Activated gamma-delta T cell (primary cell): Measurements from ENCODE around the gene ANGPTL2.

Experiments used
- DNase-seq: peaks from one replicate; lab custom pipeline; 2025; lab: John Stamatoyannopoulos, UW

Gene ANGPTL2

DNA sequence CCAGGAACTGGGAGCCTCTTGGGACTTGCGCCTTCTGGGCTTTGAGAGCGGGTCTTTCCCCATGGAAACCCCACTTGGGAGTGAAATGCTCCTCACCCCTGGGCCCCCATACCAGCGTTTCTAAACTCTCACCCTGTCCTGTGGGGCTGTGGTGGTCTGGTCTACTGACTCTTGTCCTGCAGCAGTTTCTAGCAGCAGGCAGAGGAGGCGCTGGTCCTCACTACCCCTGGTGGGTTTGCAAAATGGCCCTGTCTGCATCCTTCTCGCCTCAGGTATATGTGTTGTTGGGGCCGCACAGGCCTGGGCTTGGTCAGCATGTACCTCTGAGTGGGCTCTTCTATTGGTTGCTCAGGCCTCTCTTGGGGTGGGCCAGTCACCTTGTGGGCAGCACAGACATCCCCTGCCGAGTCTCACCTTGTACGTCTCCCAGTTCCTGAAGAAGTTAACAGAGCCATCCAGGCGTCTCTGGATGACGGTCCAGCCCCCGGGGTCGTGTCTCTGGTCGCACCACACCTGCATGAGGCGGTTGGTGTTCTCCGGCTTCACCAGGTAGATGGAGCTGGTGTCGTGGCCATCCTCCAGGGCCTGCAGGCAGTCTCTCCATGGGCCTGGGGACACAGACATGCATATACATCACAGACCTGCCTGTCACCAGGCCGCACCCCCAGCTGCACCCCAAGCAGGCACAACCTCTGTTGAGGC lies 29.0 kb downstream of the ANGPTL2 start:
- DNase-seq, result no peak

DNA sequence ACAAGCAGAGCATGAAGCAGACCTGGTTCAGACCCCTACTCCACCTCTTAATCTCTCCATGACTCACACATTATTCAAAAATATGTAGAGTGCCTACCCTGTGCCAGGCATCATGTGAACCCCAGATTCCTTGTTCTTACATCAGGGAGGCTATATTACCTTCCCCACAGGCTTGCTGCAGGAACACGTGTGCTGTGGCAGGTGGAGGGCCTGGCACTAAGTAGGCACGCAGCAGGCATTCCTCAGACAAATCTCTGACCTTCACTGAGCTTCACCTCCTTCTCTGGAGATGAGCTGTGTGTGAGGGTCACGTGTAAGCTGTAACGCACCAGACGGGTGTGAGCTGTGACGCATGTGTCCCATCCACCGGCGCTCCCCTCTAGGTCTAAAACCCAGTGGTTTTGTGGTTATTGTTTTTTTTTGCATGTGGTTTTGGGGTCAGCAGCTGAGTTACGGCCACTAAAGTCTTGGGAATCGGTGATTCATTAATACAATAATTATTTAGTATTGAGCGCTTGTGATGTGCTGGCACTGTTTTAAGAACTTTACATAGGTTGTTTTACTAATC lies 30.3 kb downstream of the ANGPTL2 start:
- DNase-seq, result no peak

DNA sequence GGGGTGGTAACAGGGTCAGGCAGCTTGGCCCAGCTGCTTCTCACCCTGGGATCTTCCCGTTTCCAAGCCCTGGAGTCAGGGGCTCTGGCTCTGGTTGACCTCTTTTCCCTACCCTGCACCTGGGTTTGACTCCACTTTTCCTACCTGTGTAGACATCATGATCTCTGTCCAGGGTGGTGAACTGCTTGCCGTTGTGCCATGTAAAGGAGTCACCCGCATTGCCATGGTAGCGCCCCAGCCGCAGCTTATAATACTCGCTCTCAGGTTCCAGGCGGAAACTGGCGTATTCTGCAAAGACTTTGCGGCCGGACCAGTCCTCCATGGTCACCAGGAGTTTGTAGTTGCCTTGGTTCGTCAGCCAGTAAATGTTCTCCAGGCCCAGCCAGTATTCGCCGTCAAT lies 30.9 kb downstream of the ANGPTL2 start:
- no peak for DNase-seq

DNA sequence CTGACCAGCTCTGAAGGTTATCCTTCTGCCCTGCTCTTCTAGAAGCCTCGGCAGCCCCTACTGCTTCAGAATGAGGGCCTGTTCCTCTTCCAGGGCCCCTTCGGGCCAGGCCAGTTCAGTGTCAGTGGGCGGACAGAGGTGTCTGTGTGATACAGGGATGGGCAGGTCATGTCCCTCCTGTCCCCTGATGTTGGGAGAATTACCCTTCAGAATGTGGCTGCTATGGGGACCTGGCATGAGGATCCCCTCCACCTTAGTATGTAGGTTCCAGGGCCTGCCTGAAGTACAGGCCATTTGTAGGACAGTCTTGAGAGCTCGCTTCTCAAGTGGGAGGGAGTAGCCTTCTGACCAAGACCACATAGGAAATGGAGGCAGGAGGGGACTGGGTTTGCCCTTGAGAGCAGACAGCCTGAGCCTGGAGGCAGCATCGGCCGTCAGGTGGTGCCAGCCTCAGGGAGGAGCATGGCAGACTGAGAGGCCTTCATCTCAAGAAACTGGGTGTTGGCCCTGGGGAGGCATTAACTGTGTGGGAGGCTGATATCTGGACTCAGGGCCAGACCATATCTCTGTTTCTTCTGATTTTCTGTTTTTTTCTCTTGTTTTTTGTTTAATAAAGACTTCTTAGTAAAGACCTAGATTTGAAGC lies 32.0 kb downstream of the ANGPTL2 start:
- no peak for DNase-seq

DNA sequence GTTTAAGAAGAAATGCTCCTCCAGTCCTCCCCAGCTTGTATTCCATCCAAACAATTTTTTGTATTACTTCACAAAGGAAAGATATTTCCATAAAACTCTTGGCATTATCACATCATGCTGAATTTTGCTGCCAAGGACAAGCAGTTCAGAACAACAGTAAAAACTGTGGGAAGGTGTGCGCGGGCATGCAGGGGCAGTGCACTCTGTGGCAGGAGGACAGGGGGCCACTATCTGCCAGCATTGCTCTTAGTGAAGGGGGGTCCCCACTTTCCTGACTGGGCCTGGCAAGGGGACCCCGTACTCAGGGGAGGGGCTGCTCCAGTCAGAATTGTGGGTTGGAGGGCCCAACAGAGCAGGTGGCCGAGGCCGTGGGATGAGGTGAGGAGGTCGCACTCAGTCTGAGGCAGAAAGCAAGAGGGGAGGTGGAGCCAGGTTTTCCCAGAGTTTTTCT lies 32.8 kb downstream of the ANGPTL2 start:
- no peak for DNase-seq

DNA sequence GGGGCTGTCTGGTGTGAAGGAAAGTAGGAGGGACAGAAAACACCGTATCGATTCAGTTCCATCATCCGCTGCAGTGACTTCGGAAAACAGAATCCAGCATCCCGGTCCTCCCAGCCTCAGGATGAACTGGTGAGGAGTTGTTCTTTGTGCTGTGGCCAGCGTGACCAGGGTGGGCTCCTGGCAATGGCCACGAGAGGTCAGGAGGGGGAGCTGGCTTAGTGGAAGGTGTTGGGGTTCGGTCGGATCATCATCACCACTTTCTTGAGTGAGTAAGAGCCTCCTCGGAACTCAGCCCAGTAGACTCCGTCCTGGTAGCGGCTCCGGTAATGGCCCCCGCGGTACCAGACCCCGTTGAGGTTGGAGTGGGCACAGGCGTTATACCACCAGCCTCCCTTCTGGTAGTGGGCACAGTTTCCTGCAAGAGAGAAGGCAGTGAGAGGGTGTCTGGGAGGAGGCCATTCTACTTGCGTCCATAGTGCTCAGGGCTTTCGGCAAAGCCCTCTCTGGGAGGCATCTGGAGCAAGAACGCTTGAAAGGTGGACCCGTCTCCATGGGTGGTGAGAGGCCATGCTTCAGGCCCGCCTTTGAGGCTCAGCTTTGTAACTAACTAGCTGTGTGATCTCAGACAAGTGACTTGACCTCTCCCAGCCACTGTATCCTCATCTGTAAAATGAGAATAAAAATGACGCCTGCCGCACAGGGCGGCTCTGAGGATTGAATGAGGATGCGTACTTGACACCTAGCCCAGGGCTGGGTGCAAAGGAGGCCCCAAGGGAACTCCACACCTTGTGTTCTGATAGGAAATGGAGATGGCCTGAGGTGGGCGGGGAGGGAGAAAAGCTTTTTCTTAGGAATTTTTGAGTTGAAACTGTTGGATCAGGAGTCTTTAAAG lies 33.5 kb downstream of the ANGPTL2 start:
- DNase-seq, result no peak

DNA sequence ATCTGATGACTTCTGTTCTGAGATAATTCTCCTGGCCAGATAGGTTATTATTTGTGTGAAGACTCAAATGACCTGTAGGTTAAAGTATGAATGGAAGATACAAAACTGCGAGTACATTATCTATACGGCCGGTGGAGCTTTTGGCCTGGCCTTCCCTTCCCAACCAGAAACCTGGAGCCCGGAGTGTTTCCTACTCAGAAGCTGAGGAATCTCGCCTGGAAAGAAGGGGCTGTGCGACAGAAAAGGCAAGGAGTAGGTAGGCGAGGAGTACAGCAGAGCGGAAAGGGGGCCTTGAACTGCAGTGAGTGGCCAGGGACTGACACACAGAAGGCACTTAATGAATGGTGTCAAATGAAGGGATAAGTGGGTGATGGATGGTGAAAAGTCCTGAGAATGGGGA lies 34.6 kb downstream of the ANGPTL2 start:
- DNase-seq, result no peak

DNA sequence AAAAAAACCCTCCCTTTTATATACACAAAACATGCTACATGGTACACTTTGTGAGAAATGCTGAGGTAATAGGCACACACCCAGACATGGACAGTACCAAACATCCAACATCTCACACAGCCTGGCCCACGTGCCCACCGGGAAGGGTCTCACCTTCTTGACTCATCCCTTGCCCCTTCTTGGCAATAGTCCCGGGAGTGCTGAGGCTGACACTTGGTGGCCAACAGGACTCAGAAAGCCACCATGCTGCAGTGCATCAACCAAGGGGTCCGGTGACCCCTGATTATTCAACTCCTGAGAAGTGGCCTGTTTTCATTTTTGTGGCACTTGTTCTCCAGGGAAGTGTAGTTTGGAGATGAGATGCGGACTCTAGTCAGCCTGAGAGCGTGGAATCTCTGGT lies 35.0 kb downstream of the ANGPTL2 start:
- no peak for DNase-seq

DNA sequence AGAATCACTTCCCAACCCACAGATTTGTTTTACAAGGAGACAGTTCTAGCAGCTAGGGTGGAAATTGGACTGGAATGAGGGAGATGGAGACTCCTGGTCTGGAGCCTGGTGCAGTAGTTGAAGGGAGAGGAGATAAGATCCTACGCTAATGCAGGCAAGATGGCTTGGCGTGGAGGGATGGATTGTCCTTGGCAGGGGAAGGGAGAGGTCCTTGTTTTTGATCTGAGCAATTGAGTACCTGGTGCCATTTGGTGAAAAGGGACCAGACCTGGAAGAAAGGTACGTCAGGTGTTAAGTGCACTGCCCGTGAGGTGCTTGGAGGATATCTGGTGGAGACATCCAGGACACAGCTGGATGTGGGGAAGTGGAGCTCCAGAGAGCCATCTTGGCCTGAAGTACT lies 35.7 kb downstream of the ANGPTL2 start:
- DNase-seq, result no peak

DNA sequence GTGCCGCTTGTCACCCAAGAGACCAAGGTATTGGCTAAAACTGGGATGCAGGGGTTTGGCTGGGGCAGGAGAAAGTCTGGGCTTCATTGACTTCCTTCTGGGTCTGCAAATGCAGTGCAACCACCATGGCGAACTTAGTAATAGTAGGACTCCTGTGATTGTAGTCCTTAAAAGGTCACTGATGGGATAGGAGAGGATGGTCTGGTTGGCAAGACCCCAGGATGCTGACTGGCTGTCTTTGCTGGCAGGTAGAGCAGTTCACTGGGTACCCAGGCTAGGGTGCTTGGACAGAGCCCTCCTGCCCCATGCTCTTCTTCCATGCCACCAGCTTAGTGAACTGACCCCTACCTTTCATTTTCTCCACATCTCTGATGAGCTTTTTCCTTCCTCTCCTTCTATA lies 37.2 kb downstream of the ANGPTL2 start:
- no peak for DNase-seq

DNA sequence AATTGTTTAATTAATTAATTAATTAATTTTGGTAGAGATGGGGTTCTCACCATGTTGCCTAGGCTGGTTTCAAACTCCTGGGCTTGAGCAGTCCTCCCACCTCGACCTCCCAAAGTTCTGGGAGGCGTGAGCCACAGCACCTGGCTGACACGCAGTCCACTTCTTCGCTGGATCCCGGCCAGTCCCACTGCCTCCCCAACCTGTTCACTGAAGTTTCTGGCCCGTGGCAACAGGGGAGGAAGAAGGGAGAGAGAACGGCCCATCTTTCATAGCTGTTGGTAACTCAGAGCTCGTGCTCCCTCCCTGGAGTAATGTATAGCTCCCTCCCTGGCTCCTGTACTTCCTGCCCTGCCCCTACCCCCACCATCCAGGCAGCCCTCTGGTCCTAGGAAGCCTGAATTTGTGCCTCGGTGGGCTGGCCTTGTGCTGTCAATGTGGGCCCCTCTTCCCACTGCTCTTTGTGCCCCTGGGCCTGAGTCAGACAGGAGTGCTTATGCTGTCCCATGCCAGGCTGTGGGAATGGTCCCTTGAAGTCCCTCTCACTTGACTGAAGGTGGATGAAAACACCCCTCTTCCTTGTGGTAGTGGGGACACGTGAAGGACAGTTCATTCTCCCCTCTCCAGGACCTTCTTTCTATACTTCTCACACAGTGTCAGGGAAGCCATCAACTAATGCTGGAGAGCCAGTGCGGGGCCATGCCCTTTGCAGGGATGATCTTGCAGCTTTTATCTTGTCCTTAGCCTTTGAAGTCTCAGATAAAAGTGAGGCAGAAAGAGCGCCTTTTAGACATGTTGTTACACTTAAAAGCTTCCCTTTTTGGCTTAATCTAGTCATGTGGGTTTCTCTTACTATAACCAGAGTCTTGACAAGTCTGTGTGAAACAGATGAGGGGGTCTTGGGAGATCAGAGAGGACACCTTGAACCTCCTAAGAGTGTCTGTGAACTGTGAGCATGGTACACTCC lies 38.1 kb downstream of the ANGPTL2 start:
- no peak for DNase-seq

DNA sequence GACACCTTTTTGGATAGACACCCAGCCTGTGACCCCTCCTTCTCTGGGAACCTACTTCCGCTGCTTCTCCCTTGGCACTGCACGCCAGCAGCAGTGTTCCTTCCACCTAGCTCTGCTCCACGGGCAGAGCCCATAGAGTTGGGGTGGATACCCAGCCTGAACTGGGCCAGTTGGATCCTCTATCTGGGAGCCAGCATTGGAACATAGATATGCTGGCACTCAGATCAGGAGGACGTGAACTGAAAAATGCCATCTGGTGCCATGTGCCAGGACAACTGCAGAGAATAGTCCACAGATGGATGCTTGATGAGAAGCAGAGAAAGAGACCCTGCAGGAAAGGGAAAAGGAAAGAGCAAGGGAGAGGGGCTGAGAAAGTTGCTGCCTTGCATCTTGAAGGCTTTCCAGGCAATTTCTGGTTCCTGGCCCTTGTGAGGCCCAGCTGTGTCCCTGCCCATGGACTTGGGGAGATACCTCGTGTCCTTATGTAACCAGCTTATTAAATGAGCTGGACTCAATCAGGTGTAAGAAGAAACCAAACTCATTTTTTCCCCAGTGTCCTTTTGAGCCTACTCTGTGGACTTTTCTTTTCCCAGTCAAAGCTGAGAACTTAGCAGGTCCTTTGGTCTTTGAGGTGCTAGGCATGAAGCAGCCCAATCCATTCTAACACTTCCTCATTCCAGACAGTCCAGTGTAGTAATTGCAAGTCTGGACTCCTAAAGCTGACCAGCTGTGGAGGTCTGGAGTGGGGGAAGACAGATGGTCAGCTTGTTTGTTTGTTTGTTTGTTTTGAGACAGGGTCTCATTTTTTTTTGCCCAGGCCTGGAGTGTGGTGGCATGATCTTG lies 39.1 kb downstream of the ANGPTL2 start:
- no peak for DNase-seq

DNA sequence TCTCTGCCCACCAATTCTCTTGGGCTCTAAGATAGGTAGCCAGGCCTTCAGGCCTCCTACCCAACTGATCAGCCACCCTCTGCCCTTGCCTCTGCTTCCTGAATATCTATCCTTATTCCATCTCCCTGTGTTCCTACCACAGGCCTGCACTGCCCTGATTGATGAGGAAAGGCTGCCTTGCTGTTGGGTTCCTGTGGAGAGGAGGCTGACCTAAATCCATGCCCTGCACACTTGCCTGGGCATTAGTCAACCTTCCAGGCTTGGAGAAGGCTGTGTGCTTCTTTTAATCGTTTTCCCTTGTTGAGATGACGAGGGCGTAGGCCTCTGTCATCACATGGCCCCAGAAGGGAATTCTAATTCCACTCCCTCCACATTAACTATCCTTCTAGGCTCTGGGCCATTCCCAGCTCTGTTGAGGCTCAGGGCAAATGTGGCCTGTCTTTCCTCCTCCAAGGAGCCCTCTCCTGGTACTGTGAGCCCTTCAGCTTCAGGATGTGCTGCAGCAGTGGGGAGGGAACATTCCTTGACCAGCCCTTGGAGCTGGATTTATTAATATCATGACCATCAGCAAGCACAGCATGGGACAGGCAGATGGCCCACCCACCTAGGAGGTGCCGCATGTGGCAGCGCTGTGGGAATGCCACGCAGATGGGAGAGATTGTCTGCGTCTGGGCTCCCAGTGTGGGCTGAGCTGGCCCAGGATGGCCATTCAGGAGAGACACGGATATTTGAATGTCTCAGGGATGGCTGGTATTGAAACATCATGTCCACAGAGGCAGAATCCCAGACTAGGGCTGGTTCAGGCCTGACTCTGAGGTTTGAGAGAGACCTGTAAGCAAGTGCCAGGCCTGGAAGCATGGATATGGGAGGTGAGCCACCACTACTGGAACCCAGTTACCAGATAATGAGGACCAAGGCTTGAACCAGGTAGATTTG lies 40.9 kb downstream of the ANGPTL2 start:
- DNase-seq, result no peak

DNA sequence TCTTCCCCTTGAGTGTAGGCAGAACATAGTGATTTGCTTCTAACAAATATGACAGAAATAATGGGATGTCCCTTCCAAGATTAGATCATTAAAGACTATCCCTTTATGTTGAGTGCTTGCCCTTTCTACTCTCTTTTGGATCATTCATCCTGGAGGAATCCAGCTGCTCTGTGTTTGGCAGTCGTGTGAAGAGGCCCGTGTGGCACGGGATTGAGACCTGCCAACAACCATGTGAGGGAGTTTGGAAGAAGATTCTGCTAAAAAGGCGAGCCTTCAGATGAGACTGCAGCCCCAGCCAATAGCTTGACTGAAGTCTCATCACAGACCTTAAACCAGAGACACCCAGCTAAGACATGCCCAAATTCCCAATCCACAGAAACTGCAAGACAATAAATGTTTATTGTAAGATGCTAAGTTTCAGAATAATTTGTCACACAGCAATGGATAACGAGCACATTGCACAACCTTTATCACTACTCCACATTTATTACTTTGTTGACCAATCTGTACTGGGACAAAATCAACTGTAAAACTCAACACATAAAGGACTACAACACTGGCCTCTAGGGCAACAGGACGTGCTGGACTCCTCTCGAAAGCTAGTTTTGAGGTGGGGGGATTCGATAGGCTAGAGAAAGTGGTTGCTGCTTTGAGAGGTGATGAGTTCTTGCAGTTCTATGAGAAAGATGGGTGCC lies 42.8 kb downstream of the ANGPTL2 start:
- no peak for DNase-seq

DNA sequence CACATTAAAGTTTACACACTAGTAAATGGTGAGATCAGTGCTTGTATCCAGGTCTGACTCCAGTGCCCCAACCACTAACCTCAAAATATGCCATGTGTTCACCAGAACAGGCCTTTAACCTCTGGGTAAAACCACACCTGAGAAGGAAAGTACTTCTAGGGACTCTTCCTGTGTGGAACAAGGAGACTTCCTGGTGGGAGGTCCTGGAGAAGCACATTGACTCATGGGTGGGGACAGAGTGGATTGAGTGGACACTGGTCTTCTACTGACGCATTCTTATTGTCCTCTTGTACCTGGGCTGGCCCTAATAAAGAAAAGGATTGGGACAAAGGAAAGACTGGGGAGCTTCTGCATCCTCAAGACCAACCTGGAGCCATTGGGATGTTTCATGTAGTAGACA lies 43.4 kb downstream of the ANGPTL2 start:
- DNase-seq, result no peak

DNA sequence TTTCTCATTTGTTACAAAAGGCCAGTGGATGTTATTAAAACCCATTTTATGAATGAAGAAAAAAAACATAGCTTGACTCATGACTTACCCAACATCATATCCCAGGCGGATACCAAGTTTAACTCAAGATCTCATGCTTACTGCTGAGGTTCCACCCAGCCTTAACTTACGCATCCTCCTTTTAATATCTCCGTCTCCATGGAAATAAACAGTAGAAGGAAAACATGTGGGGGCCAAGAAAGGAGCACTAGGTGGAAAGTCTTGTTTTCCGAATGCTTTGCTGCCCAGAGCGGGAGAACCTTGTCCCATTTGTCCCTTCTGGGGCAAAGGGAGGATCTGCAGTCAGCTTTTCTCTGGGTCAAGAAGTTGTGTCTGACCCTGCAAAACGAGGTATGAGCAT lies 44.1 kb downstream of the ANGPTL2 start:
- DNase-seq, result no peak

DNA sequence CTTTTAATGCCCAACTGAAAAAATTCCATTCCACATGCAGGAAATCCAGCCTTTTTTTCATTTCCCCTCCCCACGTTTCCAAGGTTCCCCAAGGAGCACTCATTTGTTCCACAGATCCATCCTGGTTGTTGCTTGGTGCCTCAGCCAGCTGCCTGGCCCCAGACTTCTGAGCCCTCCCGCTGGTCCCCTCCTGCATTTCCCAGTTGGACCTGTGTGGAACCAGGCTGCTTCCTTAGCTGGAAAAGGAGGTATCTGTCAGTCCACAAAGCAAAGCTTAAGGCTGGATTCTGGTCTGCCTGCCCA lies 44.8 kb downstream of the ANGPTL2 start:
- DNase-seq, result no peak

DNA sequence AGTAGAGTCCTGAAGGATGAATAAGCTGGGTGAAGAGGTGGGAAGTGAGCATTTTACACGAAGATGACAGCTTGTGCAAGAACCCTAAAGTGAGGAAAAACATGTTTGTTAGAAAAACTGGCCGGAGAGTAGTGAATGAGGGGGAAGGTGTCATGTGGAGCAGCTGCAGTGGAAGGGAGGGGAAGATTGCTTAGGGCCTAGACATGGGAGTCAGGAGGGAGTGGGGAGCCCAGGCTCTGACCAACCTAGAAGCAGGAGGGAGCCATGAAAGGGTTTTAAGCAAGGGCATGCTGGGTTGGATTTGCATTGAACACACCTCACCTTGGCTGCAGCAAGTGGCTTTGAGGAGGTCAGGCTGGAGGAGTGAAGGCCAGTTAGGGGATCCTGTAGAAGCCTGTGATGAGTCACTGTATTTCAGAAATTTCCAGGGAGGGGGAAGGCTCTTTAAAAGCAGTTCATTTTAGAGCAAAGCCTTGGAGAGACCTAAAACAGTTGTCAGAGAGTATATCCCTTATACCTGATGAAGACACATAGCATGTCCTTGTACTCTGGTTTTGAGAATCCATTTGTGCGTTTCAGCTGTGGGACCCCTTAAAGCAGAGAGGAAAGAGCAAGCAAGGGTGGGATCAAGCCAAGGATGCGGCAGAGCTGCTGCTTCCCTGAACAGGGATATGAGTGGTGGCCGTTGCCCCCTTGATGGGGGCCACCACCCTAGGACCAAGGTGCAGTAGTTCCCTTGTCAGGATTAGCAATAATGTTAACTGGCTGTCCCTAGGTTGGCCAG lies 45.4 kb downstream of the ANGPTL2 start:
- no peak for DNase-seq
